ENCODE measurements around the gene TAS1R2.

The TAS1R2 gene

DNA sequence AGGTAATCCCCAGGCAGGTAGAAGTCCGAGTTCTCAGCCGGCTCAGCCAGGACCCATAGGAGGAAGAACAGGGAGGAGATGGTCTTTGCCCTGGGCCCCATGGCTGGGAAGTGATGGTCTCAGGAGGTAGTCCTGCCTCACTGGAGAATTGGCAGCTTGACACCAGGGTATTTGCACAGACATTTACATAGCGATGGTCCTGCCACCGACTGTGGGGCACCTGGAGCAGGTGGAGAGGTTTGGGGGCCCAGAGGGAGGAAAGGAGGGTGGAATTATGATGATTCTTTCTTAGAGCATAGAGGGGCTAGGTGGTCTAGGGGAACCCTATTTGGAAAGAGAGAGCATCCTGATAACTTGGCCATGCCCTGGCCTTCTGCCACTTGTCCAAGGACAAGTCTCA, at the start of gene TAS1R2:
Gene TAS1R2 (minus strand): TSS at position 101 of the 400 bp plus-strand sequence. CDS start 0 bp downstream, at position 101.
- Histone ChIP-seq H3K36me3 (ENCODE audit: control insufficient read depth, insufficient read depth, low read length) (no peaks in the 10 kb centered on the region), H3K4me1 (ENCODE audit: control insufficient read depth, insufficient read depth, low read length) (no peaks in the 10 kb centered on the region), H3K9ac (ENCODE audit: low read length) (no peak within 1 kb of the TSS), H3K4me3 (ENCODE audit: low read length) (no peak within 1 kb of the TSS), H3K27me3 (ENCODE audit: control insufficient read depth, insufficient read depth, low read length) (no peaks in the 10 kb centered on the region), H3K9me3 (ENCODE audit: control insufficient read depth, low read length) (no peaks in the 10 kb centered on the region)

DNA sequence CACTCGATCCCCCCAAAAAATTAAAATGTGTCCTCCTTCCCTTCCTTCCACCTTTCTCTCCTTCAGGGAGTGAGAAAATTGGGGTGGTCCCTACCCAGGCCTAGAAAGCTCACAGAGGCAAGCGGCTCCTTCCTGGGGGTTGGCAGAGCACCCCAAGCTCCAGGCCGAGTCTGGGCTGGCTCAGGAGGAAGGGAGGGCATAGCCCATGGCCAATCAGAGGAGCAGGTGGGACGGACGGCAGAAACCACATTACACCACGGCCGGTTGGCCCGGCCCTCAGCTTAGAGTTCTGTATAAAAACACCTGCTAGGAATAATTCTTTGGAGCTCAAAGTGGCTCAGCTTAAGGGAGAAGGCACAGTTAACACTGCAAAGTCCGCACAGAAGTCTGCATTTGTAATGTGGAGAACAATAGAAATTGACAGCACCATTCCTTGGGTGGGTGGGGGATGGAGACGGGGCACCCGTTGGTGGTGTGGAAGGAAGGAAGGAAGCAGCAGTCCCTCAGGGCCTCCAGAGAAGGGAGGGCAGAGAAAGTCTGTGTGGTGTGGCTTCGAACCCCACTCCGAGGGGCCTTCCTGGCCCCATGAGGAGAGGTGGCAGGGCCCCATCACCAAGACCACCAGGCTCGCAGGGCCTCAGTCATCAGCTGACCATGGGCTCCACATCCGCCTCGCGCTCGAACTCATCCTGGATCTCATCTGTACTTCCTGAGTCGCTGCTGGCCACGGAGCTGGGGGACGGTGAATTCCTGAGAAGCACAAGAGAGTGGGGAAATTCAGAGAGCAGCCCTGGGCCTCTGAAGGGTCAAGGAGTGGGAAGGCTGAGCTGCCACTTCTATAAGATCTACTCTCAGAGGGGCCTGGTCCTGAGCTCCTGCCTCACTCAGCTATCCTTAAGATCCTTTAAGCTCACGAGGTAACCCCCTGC, 48.7 kb upstream of the TAS1R2 start:
- Histone ChIP-seq H3K36me3 (ENCODE audit: control insufficient read depth, insufficient read depth, low read length) (no peaks in the 10 kb centered on the region), H3K9ac (ENCODE audit: low read length) (no peak overlapping the region), H3K27me3 (ENCODE audit: control insufficient read depth, insufficient read depth, low read length) (no peaks in the 10 kb centered on the region), H3K4me3 (ENCODE audit: low read length) (no peak overlapping the region), H3K4me1 (ENCODE audit: control insufficient read depth, insufficient read depth, low read length) (peaks cover 10% of the 10 kb centered on the region), H3K9me3 (ENCODE audit: control insufficient read depth, low read length) (no peaks in the 10 kb centered on the region)

DNA sequence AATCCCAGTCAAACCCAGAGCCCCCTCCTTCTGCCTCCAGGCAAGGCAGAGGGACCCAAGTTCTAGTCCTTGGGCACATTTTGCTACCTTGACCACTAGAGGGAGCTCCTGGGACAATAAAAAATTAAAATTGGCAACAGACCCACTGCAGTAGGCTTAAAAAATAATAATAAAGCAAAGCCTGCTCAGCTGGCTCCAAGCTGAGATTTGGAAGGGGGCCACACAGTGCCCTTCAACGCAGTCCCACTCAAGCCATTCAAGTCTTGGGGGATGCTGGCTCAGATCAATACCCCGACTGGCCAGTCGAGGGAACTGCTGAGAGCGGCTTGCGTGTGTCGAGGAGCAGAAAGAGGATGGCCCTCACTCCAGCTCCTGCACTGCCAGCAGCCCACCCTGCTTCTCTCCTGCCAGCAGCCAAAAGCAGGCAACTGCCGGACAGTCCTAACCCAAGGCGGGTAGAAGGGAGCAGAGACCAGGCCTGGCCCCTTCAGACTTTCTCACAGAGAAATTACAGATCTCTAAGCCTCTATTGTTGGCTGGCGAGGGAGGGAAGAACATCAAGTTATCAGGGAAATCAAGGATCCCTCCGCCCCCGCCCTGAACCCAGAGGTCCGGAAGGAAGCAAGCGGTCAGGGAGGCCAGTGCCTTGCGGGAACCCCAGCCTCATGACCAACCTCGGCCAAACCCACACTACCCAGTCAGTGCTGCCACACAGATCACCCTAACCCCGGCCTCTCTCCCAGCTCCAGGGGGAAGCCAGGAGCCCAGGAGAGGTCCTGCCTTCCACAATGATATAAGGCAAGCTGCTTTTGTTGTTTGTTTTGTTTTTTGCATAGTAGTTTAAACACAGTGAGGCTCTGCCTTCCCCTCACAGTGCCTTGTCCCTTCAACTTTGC, 47.8 kb upstream of the TAS1R2 start:
- H3K4me1 ChIP-seq (ENCODE audit: control insufficient read depth, insufficient read depth, low read length) = peaks cover 9% of the 10 kb centered on the region
- no peak overlapping the region for H3K4me3 ChIP-seq (ENCODE audit: low read length)
- H3K36me3 ChIP-seq (ENCODE audit: control insufficient read depth, insufficient read depth, low read length) = no peaks in the 10 kb centered on the region

DNA sequence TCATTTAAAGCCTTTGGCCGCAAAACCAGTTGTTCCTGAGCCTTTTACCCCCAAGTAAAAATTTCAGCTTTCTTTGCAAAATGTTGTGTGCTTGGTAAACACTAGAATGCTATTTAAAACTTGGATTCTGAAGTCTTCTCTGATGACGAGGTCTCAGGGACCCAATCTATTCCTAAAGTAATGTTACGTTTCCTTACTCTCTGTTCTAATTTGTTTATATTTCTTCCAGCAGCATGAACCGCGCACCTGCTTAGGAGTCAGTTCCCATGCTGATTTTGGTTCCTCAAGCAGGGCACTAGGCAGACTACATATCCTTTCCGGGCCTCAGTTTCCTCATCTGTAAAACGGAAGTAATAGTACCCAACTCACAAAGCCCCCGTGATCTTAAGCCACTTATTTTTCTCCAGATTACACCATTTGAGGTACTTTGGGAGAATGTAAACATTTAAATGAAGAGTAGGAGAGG, 43.9 kb upstream of the TAS1R2 start:
- H3K4me3 ChIP-seq (ENCODE audit: low read length) = peak overlapping the region; percentile 60
- H3K9me3 ChIP-seq (ENCODE audit: control insufficient read depth, low read length) = no peaks in the 10 kb centered on the region
- H3K9ac ChIP-seq (ENCODE audit: low read length) = peak overlapping the region; percentile 83
- H3K27me3 ChIP-seq (ENCODE audit: control insufficient read depth, insufficient read depth, low read length) = no peaks in the 10 kb centered on the region
- H3K36me3 ChIP-seq (ENCODE audit: control insufficient read depth, insufficient read depth, low read length) = no peaks in the 10 kb centered on the region
- peaks cover 16% of the 10 kb centered on the region for H3K4me1 ChIP-seq (ENCODE audit: control insufficient read depth, insufficient read depth, low read length)

More for the DNA sequence above, 47.8 kb upstream of the TAS1R2 start:
- no peaks in the 10 kb centered on the region for H3K27me3 ChIP-seq (ENCODE audit: control insufficient read depth, insufficient read depth, low read length)
- H3K9me3 ChIP-seq (ENCODE audit: control insufficient read depth, low read length) = no peaks in the 10 kb centered on the region
- no peak overlapping the region for H3K9ac ChIP-seq (ENCODE audit: low read length)

DNA sequence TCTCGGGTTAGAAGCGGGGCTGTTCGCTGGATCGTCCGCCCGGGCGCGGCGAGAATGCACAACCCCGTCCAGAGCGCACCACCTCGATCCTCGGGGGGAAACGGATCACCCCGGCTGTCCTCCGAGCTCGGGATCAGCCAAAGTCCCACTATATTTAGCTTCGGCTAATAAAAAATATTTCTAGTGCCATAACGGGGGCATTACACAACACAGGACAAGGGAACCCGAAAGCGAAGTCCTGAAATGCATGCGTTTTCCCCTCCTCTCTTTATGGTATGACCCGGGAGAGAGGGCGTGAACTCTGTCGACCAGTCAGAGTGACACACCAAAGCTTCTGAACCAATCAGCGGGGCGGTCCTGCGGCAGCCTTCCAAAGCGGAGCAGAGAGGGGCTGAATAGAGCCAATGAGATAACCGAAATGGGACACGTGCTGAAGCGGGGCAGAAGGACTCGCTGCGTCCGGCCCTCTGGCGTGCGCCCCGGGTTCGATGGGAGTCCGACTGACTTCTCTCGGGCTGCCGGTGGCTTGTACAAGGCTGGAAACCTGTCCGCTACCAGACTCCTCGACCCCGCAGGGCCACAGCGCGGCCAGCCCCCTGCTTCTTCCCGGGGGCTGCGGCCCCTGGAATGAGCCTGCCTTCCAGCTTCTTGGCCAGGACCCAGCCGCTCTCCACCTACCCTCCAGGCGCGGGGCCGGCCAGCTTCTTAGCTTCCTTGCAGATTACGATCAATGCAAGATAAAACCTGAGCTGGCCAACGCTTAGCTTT, 43.2 kb upstream of the TAS1R2 start, which contains the start of gene ALDH4A1:
Gene ALDH4A1 (minus strand): TSS at position 33 of the 768 bp plus-strand sequence. CDS start 32 bp downstream, at position 1.
- Histone ChIP-seq H3K36me3 (ENCODE audit: control insufficient read depth, insufficient read depth, low read length) (no peaks in the 10 kb centered on the region), H3K4me3 (ENCODE audit: low read length) (peak within 1 kb of the TSS; percentile 60), H3K4me1 (ENCODE audit: control insufficient read depth, insufficient read depth, low read length) (peaks cover 16% of the 10 kb centered on the region), H3K9me3 (ENCODE audit: control insufficient read depth, low read length) (no peaks in the 10 kb centered on the region), H3K9ac (ENCODE audit: low read length) (peak within 1 kb of the TSS; percentile 83), H3K27me3 (ENCODE audit: control insufficient read depth, insufficient read depth, low read length) (no peaks in the 10 kb centered on the region)

DNA sequence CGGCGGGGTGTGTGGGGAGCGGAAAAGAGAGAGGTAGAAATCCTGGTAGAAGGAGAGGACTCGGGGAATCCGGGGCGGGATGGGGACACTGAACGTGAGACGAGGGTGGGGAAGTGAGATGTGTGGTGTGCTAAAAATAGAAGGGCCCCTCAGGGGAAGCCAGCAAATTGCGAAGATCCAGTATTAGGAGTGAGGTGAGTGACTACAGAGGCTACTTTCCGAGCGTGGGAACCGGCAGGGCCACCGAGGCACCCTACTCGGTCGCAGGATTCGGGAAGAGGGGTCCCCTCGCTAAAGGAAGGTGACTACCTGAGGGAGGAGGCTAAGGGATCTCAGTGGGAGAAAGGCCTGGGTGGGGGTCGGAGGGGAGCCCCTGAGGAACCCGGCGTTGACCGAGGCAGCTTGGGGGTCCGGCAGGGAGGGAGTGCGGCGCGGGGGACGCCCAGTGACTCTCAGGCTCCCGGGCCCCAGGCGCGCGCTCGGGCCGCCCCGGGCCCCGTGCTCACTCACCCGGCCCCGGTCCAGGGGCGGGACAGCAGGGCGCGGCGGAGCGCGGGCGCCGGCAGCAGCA, 42.6 kb upstream of the TAS1R2 start:
- Histone ChIP-seq H3K4me3 (ENCODE audit: low read length) (peak overlapping the region; percentile 60), H3K4me1 (ENCODE audit: control insufficient read depth, insufficient read depth, low read length) (peaks cover 16% of the 10 kb centered on the region)

DNA sequence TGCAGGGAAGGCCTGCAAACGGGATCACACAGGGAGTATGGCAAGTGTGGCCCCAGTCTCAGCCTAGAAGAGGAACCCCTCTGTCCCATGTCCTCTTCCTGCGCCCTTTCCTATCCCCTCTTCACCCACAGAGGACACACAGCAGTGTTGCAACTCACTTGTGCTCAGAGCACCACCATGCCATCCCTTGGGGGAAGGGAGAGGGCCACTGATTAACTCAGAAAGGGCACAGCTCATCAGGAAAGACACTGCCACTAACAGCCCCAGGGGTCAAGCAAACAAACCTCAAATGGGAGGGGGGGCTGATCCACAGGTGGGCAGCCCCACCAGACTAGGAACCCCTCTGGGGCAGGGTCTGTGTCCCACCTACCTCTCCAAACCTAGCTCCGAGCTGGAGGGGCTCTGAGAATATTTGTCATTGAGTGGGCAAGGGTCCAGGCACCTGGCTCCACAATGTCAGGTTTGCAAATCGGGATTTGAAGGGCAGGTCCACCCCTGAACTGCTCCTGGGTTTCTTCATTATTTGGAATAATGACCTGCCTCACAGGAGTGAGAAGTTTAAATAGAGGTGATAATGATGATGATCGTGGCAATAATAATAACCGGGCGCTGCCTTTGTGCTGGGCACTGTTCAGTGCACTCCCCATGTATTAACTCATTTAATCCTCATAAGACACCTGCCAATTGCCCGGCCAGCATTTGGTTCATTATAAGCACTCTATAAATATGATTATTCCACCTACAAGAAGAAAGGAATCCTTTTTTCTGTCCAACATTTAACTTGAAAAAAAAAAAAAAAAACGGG, 41.9 kb upstream of the TAS1R2 start:
- Histone ChIP-seq H3K9ac (ENCODE audit: low read length) (peak overlapping the region; percentile 83), H3K4me1 (ENCODE audit: control insufficient read depth, insufficient read depth, low read length) (peaks cover 21% of the 10 kb centered on the region), H3K36me3 (ENCODE audit: control insufficient read depth, insufficient read depth, low read length) (no peaks in the 10 kb centered on the region), H3K4me3 (ENCODE audit: low read length) (no peak overlapping the region), H3K9me3 (ENCODE audit: control insufficient read depth, low read length) (no peaks in the 10 kb centered on the region), H3K27me3 (ENCODE audit: control insufficient read depth, insufficient read depth, low read length) (no peaks in the 10 kb centered on the region)

More for the DNA sequence above, 42.6 kb upstream of the TAS1R2 start:
- no peaks in the 10 kb centered on the region for H3K36me3 ChIP-seq (ENCODE audit: control insufficient read depth, insufficient read depth, low read length)
- H3K27me3 ChIP-seq (ENCODE audit: control insufficient read depth, insufficient read depth, low read length) = no peaks in the 10 kb centered on the region
- H3K9ac ChIP-seq (ENCODE audit: low read length) = peak overlapping the region; percentile 83
- no peaks in the 10 kb centered on the region for H3K9me3 ChIP-seq (ENCODE audit: control insufficient read depth, low read length)

DNA sequence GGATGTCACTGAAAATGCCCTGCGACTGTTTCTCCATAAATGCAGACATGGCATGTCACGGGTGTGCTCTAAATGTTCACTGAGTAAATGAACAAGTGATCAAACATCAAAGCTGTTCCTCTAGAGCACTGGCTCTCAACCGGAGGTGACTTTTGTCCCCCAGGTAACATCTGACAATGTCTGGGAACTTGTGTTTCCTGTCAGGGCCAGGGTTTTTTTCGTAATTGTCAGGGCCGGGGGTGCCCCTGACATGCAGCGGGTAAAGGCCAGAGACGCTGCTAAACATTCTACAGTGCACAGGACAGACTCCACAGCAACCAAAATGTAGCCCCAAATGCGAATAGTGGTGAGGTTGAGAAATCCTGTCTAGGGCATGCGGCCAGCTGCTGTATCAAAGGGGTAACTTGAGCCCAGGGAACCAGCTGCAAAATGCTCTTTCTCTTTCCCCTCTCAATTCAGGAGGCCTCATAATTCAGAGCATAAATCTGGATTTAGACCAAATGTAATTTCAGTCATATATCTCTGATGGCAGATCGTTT, 40.9 kb upstream of the TAS1R2 start:
- H3K36me3 ChIP-seq (ENCODE audit: control insufficient read depth, insufficient read depth, low read length) = no peaks in the 10 kb centered on the region
- H3K27me3 ChIP-seq (ENCODE audit: control insufficient read depth, insufficient read depth, low read length) = no peaks in the 10 kb centered on the region
- no peaks in the 10 kb centered on the region for H3K9me3 ChIP-seq (ENCODE audit: control insufficient read depth, low read length)
- peaks cover 24% of the 10 kb centered on the region for H3K4me1 ChIP-seq (ENCODE audit: control insufficient read depth, insufficient read depth, low read length)
- H3K9ac ChIP-seq (ENCODE audit: low read length) = no peak overlapping the region
- H3K4me3 ChIP-seq (ENCODE audit: low read length) = no peak overlapping the region

DNA sequence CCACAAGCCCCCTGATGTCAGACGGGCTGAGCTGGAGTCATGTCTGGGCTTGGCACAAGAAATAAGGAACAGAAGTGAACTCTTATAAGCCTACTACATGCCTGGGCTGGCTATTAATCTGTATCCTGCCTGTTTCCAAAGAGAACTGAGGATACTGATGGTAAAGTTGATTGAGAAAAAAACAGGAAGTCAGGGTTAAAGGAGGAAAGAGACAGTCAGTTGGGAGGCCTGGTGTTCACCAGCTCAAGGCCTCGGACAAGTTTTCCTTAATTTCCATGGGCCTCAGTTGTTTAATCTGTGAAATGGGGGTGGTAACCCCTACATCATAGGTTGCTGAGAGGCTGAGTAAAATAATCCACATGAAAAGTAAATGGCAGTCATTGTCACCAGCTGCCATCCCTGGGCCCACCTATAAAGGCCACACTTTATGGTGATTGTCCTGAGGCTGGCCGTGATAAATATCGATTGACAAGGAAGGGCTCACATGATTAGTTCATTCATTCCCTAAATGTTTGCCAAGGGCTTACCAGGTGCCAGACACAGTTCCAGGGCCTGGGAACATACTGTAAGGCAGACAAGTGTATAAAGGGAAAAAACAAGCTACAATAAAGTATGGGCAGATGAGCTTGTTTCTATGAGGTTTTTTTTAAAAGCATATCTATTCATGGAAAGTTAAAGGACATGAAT, 40.0 kb upstream of the TAS1R2 start:
- H3K4me1 ChIP-seq (ENCODE audit: control insufficient read depth, insufficient read depth, low read length) = peaks cover 27% of the 10 kb centered on the region
- H3K9me3 ChIP-seq (ENCODE audit: control insufficient read depth, low read length) = no peaks in the 10 kb centered on the region
- H3K27me3 ChIP-seq (ENCODE audit: control insufficient read depth, insufficient read depth, low read length) = no peaks in the 10 kb centered on the region
- no peaks in the 10 kb centered on the region for H3K36me3 ChIP-seq (ENCODE audit: control insufficient read depth, insufficient read depth, low read length)
- no peak overlapping the region for H3K4me3 ChIP-seq (ENCODE audit: low read length)
- no peak overlapping the region for H3K9ac ChIP-seq (ENCODE audit: low read length)

DNA sequence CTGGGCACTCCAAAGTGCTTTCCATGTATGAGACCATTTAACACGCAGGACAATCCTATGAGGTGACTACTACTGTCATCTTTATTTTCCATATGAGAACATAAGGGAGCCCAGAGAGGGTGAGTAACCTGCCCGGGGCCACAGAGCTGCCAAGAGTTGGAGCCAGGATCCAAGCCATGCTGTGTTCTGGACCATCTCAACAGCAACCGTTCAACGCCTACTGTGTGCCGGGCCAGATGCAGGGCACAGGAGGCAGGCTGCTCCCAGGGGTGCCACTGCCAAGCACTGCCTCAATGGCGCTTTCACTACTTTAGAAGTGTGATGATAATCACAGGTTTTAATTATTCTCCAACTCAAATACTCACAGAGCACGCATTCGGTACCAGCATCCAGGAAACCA, 39.1 kb upstream of the TAS1R2 start:
- Histone ChIP-seq H3K9me3 (ENCODE audit: control insufficient read depth, low read length) (no peaks in the 10 kb centered on the region), H3K4me3 (ENCODE audit: low read length) (no peak overlapping the region), H3K27me3 (ENCODE audit: control insufficient read depth, insufficient read depth, low read length) (no peaks in the 10 kb centered on the region), H3K9ac (ENCODE audit: low read length) (no peak overlapping the region), H3K4me1 (ENCODE audit: control insufficient read depth, insufficient read depth, low read length) (peaks cover 28% of the 10 kb centered on the region), H3K36me3 (ENCODE audit: control insufficient read depth, insufficient read depth, low read length) (no peaks in the 10 kb centered on the region)

Measured in mucosa of stomach (tissue), 1 donor.